Endothelial cell of umbilical vein (primary cell): ENCODE measurements around the gene GPATCH2L. TPM values are rescaled to one million over a fixed set of nuclear protein-coding genes. Genes with fewer than 3 reads are reported as not detected.

Experiments
- BruUV-seq: library from RNA; stranded (reverse); fragments of 400-500 nt; replicated peaks from 2 replicates; lab custom pipeline; 2021; lab: Mats Ljungman, UMichigan
- CTCF ChIA-PET: fragments of 300-600, 350-600 bp; sonication (Branson Sonifier 250); formaldehyde crosslinking; loops from one replicate; lab custom pipeline; 2021; ENCODE audit warnings: antibody characterized with exemption, inconsistent platforms; lab: Charles Lee
- POLR2A ChIA-PET: fragments of 300-600, 350-600 bp; sonication (Branson Sonifier 250); formaldehyde crosslinking; loops from one replicate; lab custom pipeline; 2021; ENCODE audit warnings: antibody characterized with exemption, inconsistent platforms; lab: Charles Lee
- DNase-seq: peaks from one replicate; pipeline ENCODE4 v3.0.0-alpha.2; 2011; ENCODE audit warnings: low read depth, low spot score
- FAIRE-seq: peaks from 2 replicates; lab custom pipeline; 2011; peaks lifted over from hg19 to GRCh38; lab: Jason Lieb, UNC
- H2AFZ ChIP-seq: 2 replicates; pipeline ENCODE4 v1.6.0; 2012; ENCODE audit warnings: low read depth, low read length, control low read depth, inconsistent platforms
- H3K27ac ChIP-seq: 2 replicates; pipeline ENCODE4 v1.5.1; 2011; ENCODE audit warnings: low read depth, mild to moderate bottlenecking, control low read depth, low read length, moderate library complexity; ENCODE audit not compliant: insufficient read depth
- H3K27me3 ChIP-seq, 2 experiments: 2 replicates each; pipeline versions ENCODE4 v1.6.0 to v1.6.1; 2011; ENCODE audit warnings: low read length in 2 of 2, mixed read lengths in 1 of 2; ENCODE audit not compliant: control insufficient read depth in 2 of 2, insufficient read depth in 2 of 2
- H3K36me3 ChIP-seq, 2 experiments: 2 replicates in 1 of 2; 3 replicates in 1 of 2; pipeline ENCODE4 v1.5.1; 2011; ENCODE audit warnings: low read length in 2 of 2, mild to moderate bottlenecking in 1 of 2, moderate library complexity in 1 of 2; ENCODE audit not compliant: control insufficient read depth in 2 of 2, insufficient read depth in 2 of 2; ENCODE audit errors: extremely low read depth in 1 of 2
- H3K4me1 ChIP-seq: 3 replicates; pipeline ENCODE4 v1.5.1; 2011; ENCODE audit warnings: mild to moderate bottlenecking, low read length; ENCODE audit not compliant: control insufficient read depth, insufficient read depth; ENCODE audit errors: extremely low read depth
- H3K4me2 ChIP-seq: 2 replicates; pipeline ENCODE4 v1.6.1; 2011; ENCODE audit warnings: low read length, control low read depth, mixed read lengths; ENCODE audit not compliant: insufficient read depth
- H3K4me3 ChIP-seq, 3 experiments: fragments of 200-600 bp in 1 of 3; sonication (generic), shearing (Covaris generic) in 1 of 3; replicated peaks in 1 of 3; 2 replicates each; pipeline ENCODE4 v1.5.1; 2011 to 2016; ENCODE audit warnings: control low read depth in 3 of 3, low read length in 3 of 3, mild to moderate bottlenecking in 2 of 3, inconsistent platforms in 1 of 3, low read depth in 1 of 3, moderate library complexity in 1 of 3; ENCODE audit not compliant: insufficient read depth in 1 of 3
- H3K79me2 ChIP-seq: 2 replicates; pipeline ENCODE4 v1.6.0; 2012; ENCODE audit warnings: low read length, inconsistent platforms; ENCODE audit not compliant: control insufficient read depth, insufficient read depth
- H3K9ac ChIP-seq: replicated peaks from 2 replicates; pipeline ENCODE3; 2011; ENCODE audit warnings: low read length, control low read depth; ENCODE audit not compliant: insufficient read depth; ENCODE audit errors: extremely low read depth
- H3K9me1 ChIP-seq: replicated peaks from 3 replicates; pipeline ENCODE4 v1.6.0; 2011; ENCODE audit warnings: mild to moderate bottlenecking, low read length; ENCODE audit not compliant: control insufficient read depth, insufficient read depth; ENCODE audit errors: extremely low read depth
- H3K9me3 ChIP-seq: replicated peaks from 2 replicates; pipeline ENCODE4 v1.5.1; 2012; ENCODE audit warnings: low read length, inconsistent platforms; ENCODE audit not compliant: control insufficient read depth, insufficient read depth
- H4K20me1 ChIP-seq: replicated peaks from 2 replicates; pipeline ENCODE3; 2011; ENCODE audit warnings: mild to moderate bottlenecking, low read length; ENCODE audit not compliant: control insufficient read depth, insufficient read depth; ENCODE audit errors: extremely low read depth
- EZH2 ChIP-seq: IDR thresholded peaks from 2 replicates; pipeline ENCODE4 v1.6.1; 2012; ENCODE audit warnings: borderline replicate concordance, low read depth, mild to moderate bottlenecking, moderate library complexity, low read length, inconsistent platforms; ENCODE audit not compliant: severe bottlenecking
- FOS ChIP-seq: IDR thresholded peaks from 2 replicates; pipeline ENCODE4 v1.6.1; 2011; ENCODE audit warnings: mild to moderate bottlenecking, low read length, moderate library complexity, borderline replicate concordance; ENCODE audit not compliant: insufficient read depth
- GATA2 ChIP-seq: IDR thresholded peaks from 2 replicates; pipeline ENCODE4 v1.7.0; 2011; ENCODE audit warnings: low read depth, mild to moderate bottlenecking, moderate library complexity, mixed read lengths, low read length; ENCODE audit not compliant: insufficient read length, insufficient read depth
- JUN ChIP-seq: IDR thresholded peaks from 2 replicates; pipeline ENCODE4 v1.6.1; 2011; ENCODE audit warnings: borderline replicate concordance, low read depth; ENCODE audit not compliant: insufficient read length, insufficient read depth
- MYC ChIP-seq: IDR thresholded peaks from one replicate; pipeline ENCODE4 v1.6.1; 2011; ENCODE audit warnings: mild to moderate bottlenecking, low read depth, low read length
- POLR2A ChIP-seq: IDR thresholded peaks from 2 replicates; pipeline ENCODE4 v1.6.1; 2012; ENCODE audit warnings: low read depth, mild to moderate bottlenecking, control low read depth, low read length
- POLR2AphosphoS5 ChIP-seq: IDR thresholded peaks from 2 replicates; pipeline ENCODE4 v1.6.1; 2012; ENCODE audit warnings: low read depth, mild to moderate bottlenecking, control low read depth, low read length, moderate library complexity; ENCODE audit not compliant: insufficient read depth
- dilution Hi-C: fragments of 300-500 bp; cut with MboI; formaldehyde crosslinking; loops from one replicate; pipeline ENCODE4 v1.15.0; 2019; ENCODE audit warnings: low sequenced_read_pairs; ENCODE audit not compliant: extremely low pct_ligation_motif_present
- intact Hi-C: fragments of 100-400 bp; cut with micrococcal nuclease; formaldehyde crosslinking; loops from one replicate; pipeline ENCODE4 v1.10.0; 2022
- polyA plus RNA-seq, 4 experiments: library from polyadenylated mRNA; depleted of rRNA in 3 of 4; stranded (reverse) in 3 of 4; unstranded in 1 of 4; fragments of >200 nt; gene quantifications; 2 replicates each; pipeline versions ENCODE4 v1.2.1 to v1.2.3, GENCODE V29; 2011 to 2012; ENCODE audit warnings: missing spikeins in 1 of 4
- total RNA-seq: library from RNA; stranded (reverse); gene quantifications from 2 replicates; pipeline ENCODE4 v1.2.3, GENCODE V29; 2021
- TF ChIP-seq, protein P1 (sequence below): IDR thresholded peaks from 2 replicates; pipeline ENCODE4 v1.6.1; 2011; ENCODE audit not compliant: insufficient read depth, insufficient read length
- TF ChIP-seq, protein P2 (sequence below), 2 donors: IDR thresholded peaks; 1 replicate in 1 of 2; 2 replicates in 1 of 2; pipeline ENCODE4 v1.5.1; 2011; ENCODE audit warnings: low read length in 2 of 2, mild to moderate bottlenecking in 2 of 2, moderate library complexity in 2 of 2, control low read depth in 1 of 2, inconsistent platforms in 1 of 2, low read depth in 1 of 2; ENCODE audit not compliant: insufficient read depth in 1 of 2; ENCODE audit errors: extremely low read depth in 1 of 2

Gene GPATCH2L
- total and polyA plus RNA-seq, 2 donors (not counting 3 experiments of a cell fraction or from before 2014, with no cell fraction given): 23.3 to 40.0 TPM

DNA sequence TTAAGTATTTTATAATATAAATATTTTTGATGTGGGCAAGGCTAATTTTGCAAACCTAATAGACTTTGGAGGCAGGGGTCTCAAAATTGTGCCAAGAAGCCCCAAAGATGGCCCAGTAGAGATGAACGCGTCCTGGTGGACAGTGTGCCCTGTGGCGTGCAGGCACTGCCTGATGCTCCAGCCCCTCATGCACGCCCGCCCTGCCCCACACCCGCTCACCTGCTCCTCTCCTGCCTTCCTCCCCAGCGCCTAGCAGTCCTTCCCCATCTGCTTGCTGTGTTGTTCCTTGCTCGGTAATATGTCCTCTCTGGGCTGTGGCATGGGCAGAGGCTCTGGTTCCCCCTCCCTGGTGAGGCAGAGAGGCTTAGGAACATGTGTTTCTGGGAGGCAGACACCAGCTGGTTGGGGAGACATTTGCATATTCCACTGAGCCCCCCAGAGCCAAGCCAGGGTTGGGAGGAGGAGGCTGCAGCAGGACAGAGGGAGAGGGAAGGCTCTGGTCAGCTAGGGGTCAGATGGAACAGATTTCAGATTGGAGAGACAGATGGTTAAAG, 46.8 kb upstream of the GPATCH2L start:
- no peak overlapping the region for H3K4me3 ChIP-seq
- POLR2A ChIA-PET: no interaction called here
- TF ChIP-seq, protein P1, sequence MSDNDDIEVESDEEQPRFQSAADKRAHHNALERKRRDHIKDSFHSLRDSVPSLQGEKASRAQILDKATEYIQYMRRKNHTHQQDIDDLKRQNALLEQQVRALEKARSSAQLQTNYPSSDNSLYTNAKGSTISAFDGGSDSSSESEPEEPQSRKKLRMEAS: no peak
- TF ChIP-seq, protein P2, sequence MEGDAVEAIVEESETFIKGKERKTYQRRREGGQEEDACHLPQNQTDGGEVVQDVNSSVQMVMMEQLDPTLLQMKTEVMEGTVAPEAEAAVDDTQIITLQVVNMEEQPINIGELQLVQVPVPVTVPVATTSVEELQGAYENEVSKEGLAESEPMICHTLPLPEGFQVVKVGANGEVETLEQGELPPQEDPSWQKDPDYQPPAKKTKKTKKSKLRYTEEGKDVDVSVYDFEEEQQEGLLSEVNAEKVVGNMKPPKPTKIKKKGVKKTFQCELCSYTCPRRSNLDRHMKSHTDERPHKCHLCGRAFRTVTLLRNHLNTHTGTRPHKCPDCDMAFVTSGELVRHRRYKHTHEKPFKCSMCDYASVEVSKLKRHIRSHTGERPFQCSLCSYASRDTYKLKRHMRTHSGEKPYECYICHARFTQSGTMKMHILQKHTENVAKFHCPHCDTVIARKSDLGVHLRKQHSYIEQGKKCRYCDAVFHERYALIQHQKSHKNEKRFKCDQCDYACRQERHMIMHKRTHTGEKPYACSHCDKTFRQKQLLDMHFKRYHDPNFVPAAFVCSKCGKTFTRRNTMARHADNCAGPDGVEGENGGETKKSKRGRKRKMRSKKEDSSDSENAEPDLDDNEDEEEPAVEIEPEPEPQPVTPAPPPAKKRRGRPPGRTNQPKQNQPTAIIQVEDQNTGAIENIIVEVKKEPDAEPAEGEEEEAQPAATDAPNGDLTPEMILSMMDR (IDR thresholded peaks at IDR 0.05; ENCODE audit: extremely low read depth in 1 of 2, insufficient read depth in 1 of 2, low read depth in 1 of 2, low read length in 2 of 2): no peak
- no peak for TF ChIP-seq JUN
- no peak for TF ChIP-seq POLR2AphosphoS5
- no peak for TF ChIP-seq EZH2
- no peak for TF ChIP-seq MYC
- no peak for TF ChIP-seq GATA2
- no peak for TF ChIP-seq FOS
- TF ChIP-seq POLR2A: no peak
- no peak overlapping the region for H3K27ac ChIP-seq
- no peaks in the 10 kb centered on the region for H3K9me3 ChIP-seq
- H2AFZ ChIP-seq: no peak overlapping the region
- H3K9me1 ChIP-seq: no peaks in the 10 kb centered on the region
- no peaks in the 10 kb centered on the region for H4K20me1 ChIP-seq
- DNase-seq (no peak), FAIRE-seq (no peak)
- H3K27me3 ChIP-seq: peaks cover 0 to 1% of the 10 kb centered on the region in 2 experiments
- no peaks in the 10 kb centered on the region for H3K36me3 ChIP-seq
- no peaks in the 10 kb centered on the region for H3K4me1 ChIP-seq
- no peak overlapping the region for H3K9ac ChIP-seq
- H3K4me2 ChIP-seq: no peak overlapping the region
- BruUV-seq: no TSS peak
- intact Hi-C loops (no loop called here), dilution Hi-C loops (no loop called here)
- CTCF ChIA-PET: no interaction called here
- no peaks in the 10 kb centered on the region for H3K79me2 ChIP-seq
